Activated T-cell treated with anti-CD3 and anti-CD28 coated beads, Interleukin-2, amount 50 U/mL, for 48 hours (primary cell): ENCODE data around the gene ELN.
A peak's percentile ranks its signal among the peaks of the same experiment; 100 is the strongest.

Experiments used
- DNase-seq, 2 experiments: peaks; one replicate each; pipeline ENCODE4 v3.0.0-alpha.2; 2020

ELN gene

GRCh38 chr7:74064696-74065095 lies 36.7 kb downstream of the ELN start:
- DNase-seq: no peak

- DNase-seq: no peak
Measured at GRCh38 chr7:74066626-74067025, 38.7 kb downstream of the ELN start.

- no peak for DNase-seq
Measured at GRCh38 chr7:74068378-74069085, 40.6 kb downstream of the ELN start.

- DNase-seq: no peak
Measured at GRCh38 chr7:74069086-74069541, 41.1 kb downstream of the ELN start.

GRCh38 chr7:74069790-74070618 lies 42.0 kb downstream of the ELN start:
- DNase-seq: no peak

- DNase-seq: no peak
Measured at GRCh38 chr7:74070619-74070921, 42.6 kb downstream of the ELN start.

GRCh38 chr7:74071121-74071520 lies 43.1 kb downstream of the ELN start:
- DNase-seq: no peak

GRCh38 chr7:74074770-74075169 lies 46.8 kb downstream of the ELN start:
- no peak for DNase-seq

- DNase-seq: no peak
Measured at GRCh38 chr7:74078461-74078860, 50.5 kb downstream of the ELN start.

GRCh38 chr7:74082770-74083116 lies 54.8 kb downstream of the ELN start:
- no peak for DNase-seq

- DNase-seq: peak; percentile 84 to 89
Measured at GRCh38 chr7:74083117-74083876, 55.3 kb downstream of the ELN start, which contains the start of gene LIMK1. LIMK1 (plus strand) TSS chr7:74083804; CDS start chr7:74083991, 187 bp downstream.

- peak; percentile 53 to 58 for DNase-seq
Measured at GRCh38 chr7:74083928-74084721, 56.2 kb downstream of the ELN start.

- DNase-seq: no peak
Measured at GRCh38 chr7:74084722-74085578, 57.0 kb downstream of the ELN start.

- DNase-seq: no peak
Measured at GRCh38 chr7:74087791-74088453, 59.9 kb downstream of the ELN start.

GRCh38 chr7:74092321-74092963 lies 64.5 kb downstream of the ELN start:
- DNase-seq: peak in 1 of 2 experiments; percentile 23

- no peak for DNase-seq
Measured at GRCh38 chr7:74092964-74093471, 65.0 kb downstream of the ELN start.

GRCh38 chr7:74093671-74094223 lies 65.8 kb downstream of the ELN start:
- no peak for DNase-seq

- peak; percentile 87 to 88 for DNase-seq
Measured at GRCh38 chr7:74094224-74095101, 66.5 kb downstream of the ELN start.

GRCh38 chr7:74095135-74095534 lies 67.2 kb downstream of the ELN start:
- DNase-seq: no peak
